HG02840 (cell line): ENCODE measurements around the gene NOTCH3.

Source experiments
- ATAC-seq: cut with Tn5 transposase; IDR thresholded peaks from one replicate; pipeline ENCODE4 v1.9.1; 2021; ENCODE audit warnings: mild to moderate bottlenecking, moderate library complexity, moderate number of reproducible peaks; ENCODE audit not compliant: unreplicated experiment, low FRiP score

The NOTCH3 gene

GRCh38 chr19:15126131-15126910 lies 74.5 kb downstream of the NOTCH3 start:
- no peak for ATAC-seq

- ATAC-seq: peak; percentile 92
Measured at GRCh38 chr19:15125232-15126067, 75.3 kb downstream of the NOTCH3 start.

GRCh38 chr19:15124572-15125231 lies 76.1 kb downstream of the NOTCH3 start:
- ATAC-seq: no peak

GRCh38 chr19:15123900-15124299 lies 76.9 kb downstream of the NOTCH3 start:
- no peak for ATAC-seq

- ATAC-seq: no peak
Measured at GRCh38 chr19:15123031-15123890, 77.5 kb downstream of the NOTCH3 start.

GRCh38 chr19:15122331-15123030 lies 78.3 kb downstream of the NOTCH3 start:
- no peak for ATAC-seq

GRCh38 chr19:15120135-15121026 lies 80.4 kb downstream of the NOTCH3 start:
- ATAC-seq: no peak

- ATAC-seq: no peak
Measured at GRCh38 chr19:15118789-15119494, 81.9 kb downstream of the NOTCH3 start.

- no peak for ATAC-seq
Measured at GRCh38 chr19:15118248-15118647, 82.5 kb downstream of the NOTCH3 start.

GRCh38 chr19:15116856-15117255 lies 83.9 kb downstream of the NOTCH3 start:
- no peak for ATAC-seq

- no peak for ATAC-seq
Measured at GRCh38 chr19:15115762-15116615, 84.8 kb downstream of the NOTCH3 start.

GRCh38 chr19:15115080-15115479 lies 85.7 kb downstream of the NOTCH3 start:
- no peak for ATAC-seq

GRCh38 chr19:15114153-15114540 lies 86.6 kb downstream of the NOTCH3 start:
- no peak for ATAC-seq

- ATAC-seq: no peak
Measured at GRCh38 chr19:15113245-15114152, 87.3 kb downstream of the NOTCH3 start.

GRCh38 chr19:15112385-15112784 lies 88.4 kb downstream of the NOTCH3 start:
- no peak for ATAC-seq

GRCh38 chr19:15111758-15112157 lies 89.0 kb downstream of the NOTCH3 start:
- no peak for ATAC-seq
